Muscle layer of duodenum (tissue), 2 donors: Measurements from ENCODE around the gene AP3B1.

Source experiments
- H3K27ac ChIP-seq: one replicate; pipeline ENCODE4 v1.7.0; 2013; ENCODE audit warnings: mild to moderate bottlenecking, low read length
- H3K27me3 ChIP-seq: one replicate; pipeline ENCODE4 v1.7.0; 2013; ENCODE audit warnings: low read depth, mild to moderate bottlenecking, control low read depth, low read length
- H3K36me3 ChIP-seq, 2 donors: one replicate each; pipeline ENCODE4 v1.7.0; 2013; ENCODE audit warnings: low read length in 2 of 2, control low read depth in 1 of 2, mild to moderate bottlenecking in 1 of 2; ENCODE audit not compliant: insufficient read depth in 2 of 2, control insufficient read depth in 1 of 2
- H3K4me1 ChIP-seq, 2 donors: one replicate each; pipeline ENCODE4 v1.7.0; 2013; ENCODE audit warnings: low read length in 2 of 2, mild to moderate bottlenecking in 2 of 2, control low read depth in 1 of 2, moderate library complexity in 1 of 2; ENCODE audit not compliant: insufficient read depth in 2 of 2, control insufficient read depth in 1 of 2
- H3K4me3 ChIP-seq, 2 donors: one replicate each; pipeline ENCODE4 v1.7.0; 2013; ENCODE audit warnings: low read length in 2 of 2, low read depth in 1 of 2, mild to moderate bottlenecking in 1 of 2
- H3K9me3 ChIP-seq, 2 donors: one replicate each; pipeline ENCODE4 v1.7.0; 2013; ENCODE audit warnings: low read length in 2 of 2, control low read depth in 1 of 2, mild to moderate bottlenecking in 1 of 2; ENCODE audit not compliant: control insufficient read depth in 1 of 2
- donor health status: healthy.

AP3B1 gene

DNA sequence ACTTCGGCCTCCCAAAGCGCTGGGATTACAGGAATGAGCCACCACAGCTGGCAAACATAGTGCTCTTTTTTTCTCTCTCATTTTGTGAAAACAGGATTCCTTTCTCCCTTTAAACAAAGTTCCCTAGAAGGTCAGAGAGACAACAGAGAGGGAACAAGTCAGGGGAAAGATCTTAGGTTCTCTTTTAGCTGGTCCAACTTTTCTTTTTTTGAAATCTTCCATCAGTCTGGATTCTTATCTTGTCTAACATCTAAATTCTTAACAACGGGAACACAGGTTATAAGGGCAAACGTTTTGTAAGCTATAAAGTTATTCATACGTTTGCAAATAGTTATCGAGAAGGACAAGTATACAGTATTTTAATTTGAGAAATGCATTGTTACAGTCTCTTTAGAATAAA lies 294.3 kb downstream of the AP3B1 start:
- Histone ChIP-seq H3K36me3 (peaks cover 0 to 12% of the 10 kb centered on the region in 2 donors), H3K9me3 (no peaks in the 10 kb centered on the region), H3K27ac (no peak overlapping the region), H3K4me1 (no peaks in the 10 kb centered on the region), H3K4me3 (no peak overlapping the region), H3K27me3 (no peaks in the 10 kb centered on the region)

DNA sequence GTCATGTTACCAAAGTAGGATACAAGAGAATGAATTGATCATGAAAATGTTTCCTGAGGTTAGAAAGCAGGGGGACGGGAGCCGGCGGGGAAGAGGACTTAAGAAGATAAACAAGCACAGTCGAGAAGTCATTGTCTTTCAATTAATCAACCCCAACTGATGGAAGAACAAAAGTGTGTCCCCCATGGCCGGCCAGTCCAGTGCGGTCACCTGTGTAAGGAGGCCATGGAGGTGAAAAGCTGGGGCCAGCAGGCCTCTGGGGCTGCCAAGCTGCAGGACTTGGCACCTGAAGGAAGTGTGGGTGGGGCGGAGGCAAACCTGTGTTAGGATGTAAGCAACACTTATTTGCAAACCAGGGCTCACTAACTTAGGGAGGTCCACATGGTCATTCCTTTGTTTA lies 295.1 kb downstream of the AP3B1 start:
- H3K27ac ChIP-seq = no peak overlapping the region
- no peaks in the 10 kb centered on the region for H3K9me3 ChIP-seq
- H3K4me1 ChIP-seq = no peaks in the 10 kb centered on the region
- H3K27me3 ChIP-seq = no peaks in the 10 kb centered on the region
- H3K4me3 ChIP-seq = no peak overlapping the region
- H3K36me3 ChIP-seq = peaks cover 0 to 12% of the 10 kb centered on the region in 2 donors

DNA sequence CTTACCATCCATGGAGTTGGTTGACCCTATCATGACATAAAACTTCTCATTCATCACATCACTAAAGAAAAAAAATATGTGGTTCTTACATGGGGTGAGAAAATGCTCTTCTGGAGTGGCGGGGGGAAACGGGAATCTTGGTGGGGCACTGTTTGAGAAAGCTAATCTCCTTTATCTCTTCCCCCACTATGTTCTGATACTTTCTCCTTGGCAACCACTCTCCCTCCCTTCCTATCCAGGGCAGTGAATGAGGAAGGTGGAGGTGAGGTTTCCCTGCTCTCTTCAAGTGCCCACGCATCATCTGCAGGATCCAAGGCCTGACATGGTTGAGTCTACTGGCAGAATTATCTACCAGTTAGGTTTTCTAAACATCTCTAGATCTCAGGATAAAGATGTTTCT lies 297.6 kb downstream of the AP3B1 start:
- no peak overlapping the region for H3K27ac ChIP-seq
- no peak overlapping the region for H3K4me3 ChIP-seq

DNA sequence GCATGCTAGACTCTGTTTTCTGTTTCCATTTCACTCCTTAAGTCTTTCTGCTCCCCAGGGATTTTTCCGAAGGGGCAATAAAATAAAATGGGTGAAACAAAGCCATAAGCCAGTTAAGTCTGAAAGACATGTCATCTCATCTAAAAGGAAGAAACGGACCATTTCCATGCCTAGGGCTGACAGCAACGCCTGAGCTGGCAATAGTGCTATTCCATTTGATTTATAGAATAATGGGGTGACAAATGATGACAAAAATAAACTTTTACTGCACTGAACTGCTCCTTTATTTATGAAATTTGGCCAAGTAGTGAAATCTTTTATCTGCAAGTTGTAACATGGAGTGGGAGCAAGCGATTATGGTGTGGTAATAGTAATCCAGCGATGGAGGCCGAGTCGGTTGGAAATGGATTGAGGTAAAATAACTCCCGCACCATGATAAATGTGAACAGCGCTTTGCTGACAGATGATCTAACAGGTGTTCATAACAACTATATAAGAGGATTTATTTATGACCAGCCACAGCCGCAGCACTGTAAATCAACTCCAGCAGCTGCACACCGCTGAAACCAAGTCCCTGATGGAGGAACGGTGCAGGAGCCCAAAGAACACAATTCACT lies 298.6 kb downstream of the AP3B1 start:
- H3K27me3 ChIP-seq = no peaks in the 10 kb centered on the region
- H3K36me3 ChIP-seq = peaks cover 0 to 8% of the 10 kb centered on the region in 2 donors
- H3K9me3 ChIP-seq = no peaks in the 10 kb centered on the region
- H3K4me3 ChIP-seq = no peak overlapping the region
- H3K27ac ChIP-seq = no peak overlapping the region
- no peaks in the 10 kb centered on the region for H3K4me1 ChIP-seq

More for the DNA sequence above, 297.6 kb downstream of the AP3B1 start:
- H3K4me1 ChIP-seq = no peaks in the 10 kb centered on the region
- H3K36me3 ChIP-seq = peaks cover 0 to 8% of the 10 kb centered on the region in 2 donors
- H3K27me3 ChIP-seq = no peaks in the 10 kb centered on the region
- H3K9me3 ChIP-seq = no peaks in the 10 kb centered on the region

DNA sequence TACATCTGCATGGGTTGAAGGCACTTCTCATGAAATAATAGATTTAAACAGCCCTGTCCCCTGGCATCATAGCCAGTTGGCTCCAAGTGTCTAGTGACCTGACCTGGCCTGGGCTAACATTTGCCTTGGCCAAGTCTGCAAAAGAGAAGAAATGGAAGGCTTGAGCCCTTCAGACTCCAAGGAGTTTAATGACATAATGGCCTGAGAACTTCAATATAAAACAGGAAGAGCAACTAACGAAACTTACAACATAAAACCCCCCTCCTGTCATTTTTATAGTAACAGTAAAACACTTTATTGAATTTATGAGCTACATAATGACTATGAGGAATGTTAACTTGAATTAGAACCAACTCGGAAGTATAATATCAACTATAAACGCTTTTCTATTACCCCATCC lies 299.6 kb downstream of the AP3B1 start:
- H3K4me1 ChIP-seq = no peaks in the 10 kb centered on the region
- H3K27me3 ChIP-seq = no peaks in the 10 kb centered on the region
- peaks cover 0 to 8% of the 10 kb centered on the region in 2 donors for H3K36me3 ChIP-seq
- no peak overlapping the region for H3K27ac ChIP-seq
- H3K9me3 ChIP-seq = no peaks in the 10 kb centered on the region
- no peak overlapping the region for H3K4me3 ChIP-seq

DNA sequence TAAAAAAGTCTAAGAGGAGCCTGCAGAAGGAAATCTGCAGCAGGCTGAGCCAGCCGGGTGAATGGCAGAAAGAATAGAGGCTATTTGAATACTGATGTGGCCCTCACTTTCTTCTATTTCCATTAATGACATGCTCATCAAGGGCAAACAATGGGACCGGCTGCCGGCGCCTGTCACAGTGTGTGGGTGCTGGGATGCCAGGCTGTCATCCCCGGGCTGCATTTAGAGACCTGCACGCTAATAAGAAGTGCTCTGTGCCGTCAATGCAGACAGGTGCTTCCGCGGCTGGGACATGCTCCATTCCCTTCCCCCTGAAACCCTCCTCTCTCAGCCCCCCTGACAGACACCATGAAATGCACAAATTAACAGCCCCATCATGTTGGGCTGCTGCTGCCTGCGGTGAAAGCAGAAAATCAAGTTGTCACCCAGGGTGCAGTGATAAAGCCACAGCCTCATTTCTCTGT lies 300.6 kb downstream of the AP3B1 start:
- H3K27ac ChIP-seq = no peak overlapping the region
- no peaks in the 10 kb centered on the region for H3K9me3 ChIP-seq
- no peak overlapping the region for H3K4me3 ChIP-seq
- no peaks in the 10 kb centered on the region for H3K4me1 ChIP-seq
- peaks cover 0 to 8% of the 10 kb centered on the region in 2 donors for H3K36me3 ChIP-seq
- H3K27me3 ChIP-seq = no peaks in the 10 kb centered on the region

DNA sequence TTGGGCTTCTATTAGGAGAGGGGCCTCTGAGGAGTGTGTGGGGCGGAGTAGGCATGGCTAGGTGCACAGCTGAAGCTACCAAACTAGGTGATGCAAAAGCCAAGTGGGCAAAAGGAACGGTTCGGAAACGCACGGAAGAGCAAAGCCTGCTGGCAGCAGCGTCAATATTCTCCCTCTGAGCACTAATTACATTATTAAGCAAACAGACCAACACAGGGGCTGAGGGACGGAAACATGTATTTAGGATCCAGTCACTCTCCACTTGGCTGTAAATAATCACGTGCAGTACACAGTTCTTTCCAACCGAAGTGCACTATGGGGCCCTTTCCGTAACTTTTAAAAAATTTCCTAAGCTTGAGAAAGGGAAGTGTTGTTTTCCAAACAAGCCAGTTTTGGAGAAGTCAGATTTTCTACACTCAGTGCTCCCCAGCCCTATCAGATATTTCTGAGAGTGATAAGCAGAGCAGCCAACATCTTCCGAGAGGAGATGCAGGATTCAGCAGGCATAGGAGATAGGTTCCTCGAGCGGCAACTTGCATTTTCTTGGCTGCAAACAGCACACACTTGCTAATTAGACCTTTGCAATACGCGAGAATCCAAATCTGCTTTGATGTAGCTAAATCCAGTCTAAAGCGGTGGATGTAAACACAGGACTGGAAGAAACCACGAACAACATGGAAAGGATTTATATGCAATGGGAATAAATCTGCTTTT lies 301.2 kb downstream of the AP3B1 start:
- Histone ChIP-seq H3K9me3 (no peaks in the 10 kb centered on the region), H3K36me3 (peaks cover 0 to 5% of the 10 kb centered on the region in 2 donors), H3K27ac (no peak overlapping the region), H3K4me3 (no peak overlapping the region), H3K4me1 (no peaks in the 10 kb centered on the region), H3K27me3 (no peaks in the 10 kb centered on the region)

DNA sequence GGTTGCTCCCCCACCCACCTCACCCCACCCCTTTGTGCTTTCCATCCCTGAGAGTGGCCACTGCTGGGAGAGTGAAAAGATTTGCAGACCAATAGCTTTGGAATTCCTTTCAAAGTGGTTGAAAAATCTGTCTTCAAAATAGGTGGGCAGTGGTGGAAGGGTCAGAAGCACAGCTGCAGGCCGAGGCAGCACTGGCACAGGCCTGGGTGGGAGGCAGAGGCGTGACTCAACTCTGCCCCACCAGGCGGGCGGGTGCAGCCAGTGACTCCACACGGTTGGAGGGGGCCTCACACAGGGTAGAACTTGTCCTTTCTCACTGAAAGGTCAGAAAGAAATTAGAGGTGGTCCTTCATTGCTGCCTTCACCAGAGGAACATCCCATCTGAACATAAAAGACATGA lies 303.4 kb downstream of the AP3B1 start:
- Histone ChIP-seq H3K36me3 (no peaks in the 10 kb centered on the region), H3K27ac (no peak overlapping the region), H3K4me1 (no peaks in the 10 kb centered on the region), H3K27me3 (no peaks in the 10 kb centered on the region), H3K9me3 (no peaks in the 10 kb centered on the region), H3K4me3 (no peak overlapping the region)

DNA sequence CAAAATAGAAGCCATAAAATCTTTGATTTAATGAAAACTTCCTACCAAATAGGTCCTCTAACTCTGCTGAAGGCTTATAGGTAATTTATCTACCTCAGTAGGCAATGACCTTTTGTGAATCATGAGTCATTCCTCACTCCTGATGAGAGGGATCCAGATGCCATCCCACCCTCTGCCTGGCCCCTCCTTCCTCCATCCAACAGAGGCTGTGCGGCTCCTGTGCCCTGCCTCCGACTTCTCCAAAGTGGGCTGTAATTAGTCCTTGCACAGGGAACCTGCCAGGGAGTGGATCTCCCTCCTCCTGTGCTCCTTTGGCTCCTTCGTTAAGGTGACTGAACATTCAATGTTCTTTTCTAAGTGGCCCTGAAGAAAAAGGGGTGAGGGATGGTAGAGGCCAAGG lies 304.5 kb downstream of the AP3B1 start:
- Histone ChIP-seq H3K9me3 (no peaks in the 10 kb centered on the region), H3K27me3 (no peaks in the 10 kb centered on the region), H3K27ac (no peak overlapping the region), H3K4me1 (no peaks in the 10 kb centered on the region), H3K4me3 (no peak overlapping the region), H3K36me3 (no peaks in the 10 kb centered on the region)

DNA sequence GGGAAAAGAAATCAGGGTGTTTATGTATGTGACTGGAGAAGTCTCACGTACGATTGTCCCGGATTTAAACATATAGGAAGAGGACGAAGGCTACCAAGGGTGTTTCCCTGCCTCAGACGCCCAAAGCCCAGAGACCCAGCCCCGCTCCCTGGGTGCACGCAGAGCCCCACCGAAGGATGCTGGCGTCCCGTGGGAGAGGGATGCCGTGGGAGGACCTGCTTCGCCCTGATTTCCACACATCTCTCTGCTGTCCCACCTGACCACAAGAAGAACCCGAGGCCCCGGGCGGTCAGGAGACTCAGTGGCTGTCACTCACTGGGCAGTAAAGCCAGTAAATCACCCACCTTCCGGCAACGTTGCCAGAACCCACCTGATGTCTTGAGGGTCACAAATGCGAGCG lies 306.5 kb downstream of the AP3B1 start:
- Histone ChIP-seq H3K4me3 (no peak overlapping the region), H3K27ac (no peak overlapping the region), H3K36me3 (no peaks in the 10 kb centered on the region), H3K4me1 (no peaks in the 10 kb centered on the region), H3K9me3 (no peaks in the 10 kb centered on the region), H3K27me3 (no peaks in the 10 kb centered on the region)

DNA sequence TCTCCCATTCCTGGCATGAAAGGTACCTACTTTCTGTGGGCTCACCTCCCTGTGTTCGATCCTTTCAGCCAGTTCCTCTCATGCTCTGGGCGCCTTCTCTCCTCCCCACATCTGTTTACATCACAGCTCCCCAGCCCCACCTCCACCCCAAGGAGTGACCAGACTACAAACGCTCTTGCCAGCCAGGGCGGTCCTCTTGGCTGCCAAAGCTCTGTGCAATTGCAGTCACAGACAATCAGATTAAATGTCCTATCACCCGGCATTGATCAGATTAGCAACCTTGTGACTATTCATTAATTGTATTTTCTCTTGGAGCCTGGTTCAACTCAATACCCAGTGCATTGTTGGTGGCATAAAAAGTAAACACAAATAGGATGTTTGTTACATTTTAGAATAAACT lies 307.2 kb downstream of the AP3B1 start:
- H3K4me1 ChIP-seq = no peaks in the 10 kb centered on the region
- no peak overlapping the region for H3K4me3 ChIP-seq
- no peaks in the 10 kb centered on the region for H3K27me3 ChIP-seq
- no peaks in the 10 kb centered on the region for H3K36me3 ChIP-seq
- no peak overlapping the region for H3K27ac ChIP-seq
- H3K9me3 ChIP-seq = no peaks in the 10 kb centered on the region

DNA sequence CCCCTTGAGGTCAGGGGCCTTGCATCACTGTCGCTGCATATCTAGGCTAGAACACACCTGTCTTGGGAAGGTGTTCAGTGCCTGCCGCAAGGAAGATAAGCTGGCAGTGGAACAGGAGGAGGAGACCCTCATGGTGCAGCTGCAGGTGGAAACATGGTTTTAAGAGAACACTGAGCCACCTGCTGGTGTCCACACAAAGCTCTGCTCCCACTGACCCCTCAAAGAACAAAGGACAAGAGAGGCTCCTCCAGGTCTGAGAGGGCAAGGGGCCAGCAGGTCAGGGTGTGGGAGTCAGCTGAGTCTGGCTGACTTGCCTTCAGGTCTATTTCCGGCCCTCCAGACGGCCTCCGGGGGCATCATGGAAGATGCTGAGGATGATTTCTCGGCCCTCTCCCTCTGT lies 308.2 kb downstream of the AP3B1 start:
- H3K27me3 ChIP-seq = no peaks in the 10 kb centered on the region
- H3K4me1 ChIP-seq = no peaks in the 10 kb centered on the region
- H3K4me3 ChIP-seq = no peak overlapping the region
- no peaks in the 10 kb centered on the region for H3K36me3 ChIP-seq
- H3K27ac ChIP-seq = no peak overlapping the region
- no peaks in the 10 kb centered on the region for H3K9me3 ChIP-seq
